HG03064 (cell line): ENCODE data around the gene ARGFX.
"Not testable (repeated sequence)": the region's sequence is repeated elsewhere in the genome, so short reads cannot be mapped to it uniquely, and the experiment has no call there.

ENCODE experiments used
- ATAC-seq: cut with Tn5 transposase; IDR thresholded peaks from one replicate; pipeline ENCODE4 v1.9.1; 2021; ENCODE audit warnings: low read depth; ENCODE audit not compliant: unreplicated experiment

The ARGFX gene

DNA sequence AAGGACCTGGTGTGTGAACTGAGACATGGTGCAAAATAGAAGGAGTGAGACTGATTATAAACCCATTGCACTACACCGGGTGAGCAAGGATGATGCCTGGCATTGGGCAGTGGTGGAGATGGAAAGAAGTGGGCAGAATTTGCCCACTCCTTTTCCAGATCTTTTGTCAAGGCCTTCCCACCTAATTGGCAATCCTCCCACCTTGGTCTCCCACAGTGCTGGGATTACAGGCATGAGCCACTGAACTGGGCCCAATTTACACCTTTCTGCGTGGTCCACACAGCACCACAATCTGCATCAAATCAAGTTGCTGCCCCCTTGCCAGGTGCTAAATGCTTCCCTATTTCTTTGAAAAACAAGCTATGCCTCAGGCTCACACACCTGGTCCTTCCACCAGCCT is 30.8 kb downstream of the ARGFX start:
- ATAC-seq, result no peak

- not testable (repeated sequence) for ATAC-seq
Observed at GRCh38 chr3:121599900-121600299, 32.2 kb downstream of the ARGFX start.

- ATAC-seq, result no peak
Observed at GRCh38 chr3:121601212-121601812, 33.6 kb downstream of the ARGFX start.

DNA sequence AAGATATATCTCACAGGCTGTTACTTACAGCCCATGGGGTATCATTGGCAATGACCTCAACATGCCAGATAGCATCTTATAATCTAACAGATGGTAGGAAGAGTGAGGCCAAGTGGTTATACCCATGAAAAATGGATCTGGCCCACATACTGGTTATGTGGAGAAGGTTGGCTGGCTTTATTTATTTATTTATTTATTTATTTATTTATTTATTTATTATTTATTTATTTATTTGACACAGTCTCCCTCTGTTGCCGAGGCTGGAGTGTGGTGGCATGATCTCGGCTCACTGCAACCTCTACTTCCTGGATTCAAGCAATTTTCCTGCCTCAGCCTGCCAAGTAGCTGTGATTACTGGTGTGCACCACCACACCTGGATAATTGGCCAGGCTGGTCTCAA is 37.0 kb downstream of the ARGFX start:
- no peak for ATAC-seq

DNA sequence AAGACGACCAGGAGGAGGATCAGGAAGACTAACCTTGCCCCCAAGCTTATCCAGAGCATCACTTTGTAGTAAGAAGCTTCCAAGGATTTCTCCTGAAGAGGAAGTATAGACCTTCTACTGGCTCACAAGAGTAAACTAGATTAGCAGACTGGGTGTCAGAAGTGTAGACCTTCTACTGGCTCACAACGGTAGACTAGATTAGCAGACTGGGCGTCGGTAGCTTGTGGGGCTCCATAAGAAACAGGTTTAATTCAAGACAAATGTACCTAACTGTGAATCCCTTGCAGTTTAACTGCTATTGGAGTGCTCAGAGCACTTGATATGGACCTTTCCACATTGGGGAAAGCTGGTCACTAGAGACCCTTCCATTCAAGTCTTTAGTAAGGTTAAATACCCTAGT is 38.4 kb downstream of the ARGFX start:
- no peak for ATAC-seq
